HG03571 (cell line): ENCODE data around the gene KDR.

Experiments
- ATAC-seq: cut with Tn5 transposase; IDR thresholded peaks from one replicate; pipeline ENCODE4 v1.9.1; 2021; ENCODE audit not compliant: unreplicated experiment

The KDR gene

GRCh38 chr4:55124322-55125076 is 896 bp downstream of the KDR start:
- ATAC-seq = no peak

- no peak for ATAC-seq
Observed at GRCh38 chr4:55123791-55124190, 1.6 kb downstream of the KDR start.

DNA sequence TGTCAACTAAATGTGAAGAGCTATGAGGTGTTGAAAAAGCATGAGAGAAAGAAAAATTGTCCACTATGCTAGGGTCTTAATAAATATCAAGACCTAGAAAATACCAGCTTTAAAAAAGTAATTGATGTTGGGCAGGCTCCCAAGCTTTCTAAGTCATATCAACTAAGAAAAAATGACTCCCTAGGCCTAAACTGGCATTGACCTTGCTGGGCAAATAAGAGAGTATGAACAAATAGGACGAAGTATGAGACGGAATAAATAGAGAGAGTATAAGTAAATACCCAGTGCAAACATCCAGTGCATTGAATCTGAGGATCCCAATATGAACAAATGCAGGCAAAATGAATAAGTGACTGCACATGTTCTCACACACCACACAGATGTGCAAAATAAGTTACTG is 3.2 kb downstream of the KDR start:
- no peak for ATAC-seq

- no peak for ATAC-seq
Observed at GRCh38 chr4:55121246-55121645, 4.1 kb downstream of the KDR start.

DNA sequence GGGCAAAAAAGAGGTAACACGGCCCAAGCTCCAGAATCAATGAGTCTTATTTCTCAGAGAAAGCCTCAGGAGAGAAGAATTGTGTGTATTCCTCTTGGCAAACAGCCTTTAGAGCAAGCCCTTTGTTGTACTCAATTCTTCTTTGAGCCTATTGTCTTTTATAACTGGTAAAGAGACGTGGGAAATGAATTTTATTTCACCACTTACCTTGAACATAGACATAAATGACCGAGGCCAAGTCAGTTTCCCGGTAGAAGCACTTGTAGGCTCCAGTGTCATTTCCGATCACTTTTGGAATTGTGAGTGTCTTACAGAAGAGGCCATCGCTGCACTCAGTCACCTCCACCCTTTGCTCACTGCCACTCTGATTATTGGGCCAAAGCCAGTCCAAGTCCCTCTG is 7.0 kb downstream of the KDR start:
- ATAC-seq = no peak

GRCh38 chr4:55117511-55117910 is 7.9 kb downstream of the KDR start:
- no peak for ATAC-seq

- no peak for ATAC-seq
Observed at GRCh38 chr4:55116450-55116849, 8.9 kb downstream of the KDR start.

DNA sequence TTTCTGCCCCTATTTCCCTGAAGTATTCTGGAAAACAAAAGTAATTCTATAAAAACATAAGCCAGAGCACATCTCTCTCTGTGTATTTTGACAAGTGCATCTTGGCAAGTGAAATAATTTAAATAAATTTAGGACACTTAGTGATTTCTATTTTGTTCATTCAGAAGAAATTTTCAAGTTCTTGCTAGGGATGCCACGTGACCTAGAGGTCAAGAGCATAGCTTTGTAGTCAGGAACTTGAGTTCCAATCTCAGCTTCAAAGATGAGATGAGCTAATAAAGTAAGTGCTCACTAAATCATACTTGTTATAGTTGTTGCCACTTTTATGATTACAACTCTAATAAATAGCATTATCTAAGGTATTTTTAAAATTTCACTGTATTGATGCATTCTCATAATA is 13.8 kb downstream of the KDR start:
- no peak for ATAC-seq

- ATAC-seq = no peak
Observed at GRCh38 chr4:55110131-55110530, 15.3 kb downstream of the KDR start.

DNA sequence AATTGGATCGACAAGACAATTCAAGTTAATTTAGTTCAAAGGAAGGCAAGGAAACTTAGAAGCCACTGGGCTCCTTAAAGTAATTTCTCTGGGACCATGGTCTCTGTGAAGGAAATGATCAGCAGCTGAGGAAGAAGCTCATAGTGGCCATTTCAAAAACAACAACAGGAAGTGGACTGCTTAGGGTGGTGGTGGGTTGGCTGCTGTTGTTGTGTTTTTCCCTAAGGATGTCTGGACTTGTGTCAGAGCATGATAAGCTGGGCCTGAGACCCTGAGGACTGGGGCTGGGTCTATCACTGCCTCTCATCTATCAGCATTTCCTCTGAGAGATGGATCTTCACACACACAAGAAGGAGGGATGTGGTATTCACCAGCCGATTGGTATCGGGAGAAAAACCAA is 18.3 kb downstream of the KDR start:
- no peak for ATAC-seq

DNA sequence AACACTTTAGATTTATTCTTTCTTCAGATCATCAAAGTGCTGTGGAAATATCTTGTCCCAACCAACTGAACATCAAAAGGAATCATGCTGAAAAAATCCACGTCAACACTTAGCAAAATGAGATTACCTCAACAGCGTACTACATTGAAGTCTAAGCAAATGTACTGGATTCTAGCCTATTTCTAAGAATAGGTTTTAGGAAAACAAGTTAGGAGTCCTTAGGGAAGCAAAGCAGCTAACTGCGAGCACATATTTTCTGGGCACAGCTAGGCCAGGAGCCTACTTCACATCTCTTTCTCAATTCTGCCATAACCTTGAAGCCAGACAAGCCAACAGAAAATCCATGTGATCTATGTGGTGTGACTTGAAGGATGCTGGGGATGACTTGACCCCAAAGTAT is 22.2 kb downstream of the KDR start:
- ATAC-seq = no peak

GRCh38 chr4:55099816-55100215 is 25.6 kb downstream of the KDR start:
- no peak for ATAC-seq

DNA sequence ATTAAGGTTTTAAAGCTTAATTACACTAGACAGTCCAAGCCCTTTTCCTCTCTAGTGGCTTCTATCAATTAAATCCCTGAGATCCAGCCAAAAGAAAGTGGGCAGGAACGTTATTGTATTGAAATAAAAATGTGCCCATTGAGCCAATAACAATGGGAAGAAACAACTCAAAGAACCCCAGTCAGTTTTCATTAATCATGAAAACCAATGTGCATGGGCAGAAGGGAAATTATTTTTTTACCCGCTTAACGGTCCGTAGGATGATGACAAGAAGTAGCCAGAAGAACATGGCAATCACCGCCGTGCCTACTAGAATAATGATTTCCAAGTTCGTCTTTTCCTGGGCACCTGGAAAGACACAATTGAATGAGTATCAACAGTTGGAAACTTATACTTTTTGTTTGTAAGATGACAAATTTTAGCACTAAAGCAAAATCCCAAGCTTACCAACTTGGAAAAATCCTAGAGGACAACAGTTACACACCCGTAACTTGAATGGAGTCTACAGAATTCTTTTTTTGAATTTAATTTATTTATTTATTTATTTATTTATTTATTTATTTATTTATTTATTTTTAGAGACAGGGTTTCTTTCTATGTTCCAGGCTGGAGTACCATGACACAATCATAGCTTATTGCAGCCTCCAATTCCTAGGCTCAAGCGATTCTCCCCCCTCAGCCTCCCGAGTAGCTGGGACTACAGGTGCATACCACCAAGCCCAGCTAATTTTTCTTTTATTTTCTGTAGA is 26.8 kb downstream of the KDR start:
- ATAC-seq = no peak

- ATAC-seq = no peak
Observed at GRCh38 chr4:55096619-55097018, 28.8 kb downstream of the KDR start.

DNA sequence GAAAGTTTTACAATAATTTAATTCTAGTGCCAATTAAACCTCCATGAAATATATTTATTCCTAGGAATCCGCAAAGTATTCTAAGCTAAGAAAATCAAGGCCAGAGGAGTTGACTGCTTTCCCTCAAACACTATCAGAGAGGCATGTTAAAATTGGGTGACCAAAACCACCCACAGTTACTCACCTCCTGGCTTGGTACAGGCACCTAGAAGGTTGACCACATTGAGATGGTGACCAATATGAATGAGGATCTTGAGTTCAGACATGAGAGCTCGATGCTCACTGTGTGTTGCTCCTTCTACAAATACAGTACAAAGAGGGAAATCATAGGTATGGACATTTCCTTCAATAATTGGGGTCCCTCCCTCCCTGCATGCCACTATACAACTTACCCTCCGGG is 29.4 kb downstream of the KDR start:
- ATAC-seq = no peak

- no peak for ATAC-seq
Observed at GRCh38 chr4:55092504-55092903, 32.9 kb downstream of the KDR start.

DNA sequence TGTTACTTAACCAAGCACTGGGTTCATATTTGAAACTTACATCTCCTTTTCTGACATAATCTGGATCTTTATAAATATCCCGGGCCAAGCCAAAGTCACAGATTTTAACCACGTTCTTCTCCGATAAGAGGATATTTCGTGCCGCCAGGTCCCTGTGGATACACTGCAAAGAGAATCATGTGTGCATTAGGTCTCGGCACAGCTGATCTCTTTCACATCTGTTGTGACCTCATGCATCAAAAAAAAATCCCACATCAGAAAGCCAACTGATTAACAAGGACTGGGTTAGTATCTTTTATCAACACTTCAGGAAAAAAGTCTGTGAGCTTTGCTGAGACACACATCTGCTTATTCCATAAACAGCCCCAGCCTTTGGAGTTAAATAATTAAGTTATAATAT is 35.5 kb downstream of the KDR start:
- ATAC-seq = no peak

DNA sequence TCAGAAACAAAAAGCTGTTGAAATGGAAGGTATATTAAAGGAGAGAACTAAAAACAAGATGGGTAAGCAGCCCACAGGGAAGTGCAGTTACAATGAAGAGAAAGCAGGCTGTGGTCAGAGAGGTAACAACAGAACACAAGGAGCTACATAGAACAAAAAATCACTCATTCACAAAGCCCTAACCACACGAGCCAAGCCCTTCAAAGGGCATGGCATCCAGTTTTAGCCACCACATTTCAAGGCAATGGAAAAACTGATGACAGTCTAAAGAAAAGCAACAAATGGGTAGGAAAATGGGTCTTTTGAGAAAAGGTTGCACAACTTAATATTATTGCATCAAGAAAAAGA is 37.5 kb downstream of the KDR start:
- ATAC-seq = no peak

DNA sequence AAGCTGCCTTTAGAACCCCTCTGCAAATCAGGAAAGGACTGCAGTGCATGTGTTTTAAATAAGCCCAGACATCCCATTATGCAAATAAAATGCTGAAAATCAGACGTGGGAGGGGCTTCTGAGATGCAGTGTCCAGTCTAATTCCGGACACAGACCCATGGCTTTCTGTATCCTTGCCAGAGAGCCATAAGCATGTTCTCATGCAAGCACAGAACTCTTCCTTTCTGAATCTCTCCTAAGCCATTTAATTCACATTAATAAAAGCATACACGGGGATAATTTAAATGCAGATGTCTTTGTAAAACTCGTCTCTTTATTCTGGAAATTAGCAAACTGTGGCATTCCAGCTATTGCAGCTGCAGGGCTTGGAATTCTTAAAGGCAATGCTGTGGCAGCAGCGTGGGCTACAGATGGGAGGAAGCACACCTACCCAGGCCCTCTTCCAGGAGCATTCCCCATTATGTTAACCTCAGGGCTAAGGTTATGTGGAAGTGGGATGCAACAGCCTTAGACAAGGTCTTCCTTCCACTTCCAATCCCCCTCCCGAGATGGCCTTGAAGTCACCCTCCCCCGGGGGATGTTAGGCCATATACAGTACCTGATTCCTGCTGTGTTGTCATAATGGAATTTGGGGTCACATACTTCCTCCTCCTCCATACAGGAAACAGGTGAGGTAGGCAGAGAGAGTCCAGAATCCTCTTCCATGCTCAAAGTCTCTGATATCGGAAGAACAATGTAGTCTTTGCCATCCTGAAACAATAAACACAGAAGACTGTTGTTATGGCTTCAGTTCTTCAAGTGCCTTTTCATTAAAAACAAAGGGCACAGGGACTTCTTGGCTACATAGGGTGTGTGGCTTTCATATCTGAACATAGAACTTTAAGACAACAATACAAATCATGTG is 38.1 kb downstream of the KDR start:
- ATAC-seq = no peak

GRCh38 chr4:55086578-55086977 is 38.8 kb downstream of the KDR start:
- ATAC-seq = no peak

GRCh38 chr4:55083735-55084134 is 41.7 kb downstream of the KDR start:
- ATAC-seq = no peak

- ATAC-seq = no peak
Observed at GRCh38 chr4:55082756-55083155, 42.6 kb downstream of the KDR start.
